Endothelial cell (in vitro differentiated cells): ENCODE results near the gene YIF1B. TPM values are rescaled to one million over a fixed set of nuclear protein-coding genes. Genes with fewer than 3 reads are reported as not detected.

ENCODE experiments used
- DNase-seq: peaks from one replicate; pipeline ENCODE4 v3.0.0; 2021; ENCODE audit warnings: low spot score
- H3K27ac Mint-ChIP-seq: one replicate; pipeline ENCODE4 v1.8.0; 2021; ENCODE audit warnings: mixed read lengths, inconsistent platforms; ENCODE audit not compliant: unreplicated experiment
- H3K27me3 Mint-ChIP-seq: one replicate; pipeline ENCODE4 v1.8.0; 2021; ENCODE audit warnings: mild to moderate bottlenecking, moderate library complexity, mixed read lengths, inconsistent platforms; ENCODE audit not compliant: unreplicated experiment
- H3K36me3 Mint-ChIP-seq: one replicate; pipeline ENCODE4 v1.8.0; 2021; ENCODE audit warnings: mild to moderate bottlenecking, low read depth, mixed read lengths, inconsistent platforms; ENCODE audit not compliant: unreplicated experiment
- H3K4me1 Mint-ChIP-seq: one replicate; pipeline ENCODE4 v1.8.0; 2021; ENCODE audit warnings: mild to moderate bottlenecking, mixed read lengths, inconsistent platforms; ENCODE audit not compliant: unreplicated experiment
- H3K4me3 Mint-ChIP-seq: one replicate; pipeline ENCODE4 v1.8.0; 2021; ENCODE audit warnings: mild to moderate bottlenecking, mixed read lengths, inconsistent platforms; ENCODE audit not compliant: unreplicated experiment
- H3K9me3 Mint-ChIP-seq: one replicate; pipeline ENCODE4 v1.8.0; 2021; ENCODE audit warnings: mixed read lengths, inconsistent platforms; ENCODE audit not compliant: unreplicated experiment
- CTCF ChIP-seq: fragments of 200-600 bp; sonication (generic); IDR thresholded peaks from one replicate; pipeline ENCODE4 v1.5.0; 2021; ENCODE audit warnings: antibody characterized with exemption; ENCODE audit not compliant: unreplicated experiment
- total RNA-seq: library from RNA; stranded (reverse); fragmentation: NEBNext Ultra II Directional; extraction: Animal tissue kit (Norgen Biotek cat#: 25700); gene quantifications from one replicate; pipeline ENCODE4 v1.2.1, GENCODE V29; 2021; ENCODE audit not compliant: unreplicated experiment

Gene YIF1B
- total RNA-seq, 1 donor from 2014 or later: 55.2 TPM

DNA sequence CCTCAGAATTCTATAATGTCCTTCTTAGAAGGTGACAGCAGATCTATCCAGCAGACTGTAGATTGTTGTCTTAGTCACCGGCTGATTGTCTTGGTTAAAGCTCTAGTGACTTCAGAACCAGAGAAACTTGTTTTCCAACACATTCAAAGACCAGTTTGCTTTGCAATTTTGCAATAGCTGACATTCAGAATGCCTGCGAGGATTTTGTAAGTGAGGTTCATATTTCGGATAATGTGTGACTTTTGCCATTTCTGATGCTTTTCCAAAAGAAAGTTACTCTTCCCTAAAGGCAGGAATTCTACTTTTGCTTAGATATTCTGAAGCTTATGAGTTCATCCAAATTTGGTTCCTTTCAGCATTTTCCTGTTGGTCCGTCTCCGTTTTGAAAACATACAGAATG, 38.2 kb downstream of the YIF1B start:
- DNase-seq: no peak
- TF ChIP-seq CTCF: no peak
- Mint-ChIP-seq H3K4me1 (peaks cover 9% of the 10 kb centered on the region), H3K27ac (no peak overlapping the region), H3K36me3 (no peaks in the 10 kb centered on the region), H3K27me3 (no peaks in the 10 kb centered on the region), H3K9me3 (no peaks in the 10 kb centered on the region), H3K4me3 (no peak overlapping the region)

- no peaks in the 10 kb centered on the region for H3K36me3 Mint-ChIP-seq
- peaks cover 6% of the 10 kb centered on the region for H3K4me1 Mint-ChIP-seq
- no peak overlapping the region for H3K4me3 Mint-ChIP-seq
- no peaks in the 10 kb centered on the region for H3K9me3 Mint-ChIP-seq
- no peak for TF ChIP-seq CTCF
- no peak overlapping the region for H3K27ac Mint-ChIP-seq
- H3K27me3 Mint-ChIP-seq: no peaks in the 10 kb centered on the region
- no peak for DNase-seq
Observed at GRCh38 chr19:38276942-38277517, 38.7 kb downstream of the YIF1B start.

DNA sequence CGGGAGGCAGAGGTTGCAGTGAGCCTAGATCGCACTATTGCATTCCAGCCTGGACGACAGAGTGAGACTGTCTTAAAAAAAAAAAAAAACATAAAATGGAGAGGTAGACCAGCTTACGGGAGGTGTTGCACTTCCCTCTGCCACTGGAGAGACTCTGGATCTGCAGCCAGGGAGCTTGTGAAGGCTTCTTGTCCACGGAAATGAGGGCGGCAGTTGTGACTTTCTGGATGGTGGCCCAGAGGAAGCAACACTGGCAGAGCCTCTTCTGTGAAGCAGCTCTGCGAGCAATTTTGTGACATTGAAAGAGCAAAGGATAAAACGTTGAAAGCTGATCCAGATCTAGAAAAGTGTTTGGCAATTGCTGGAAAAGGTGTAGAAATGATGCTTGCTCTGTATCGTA, 41.0 kb downstream of the YIF1B start:
- no peak overlapping the region for H3K4me3 Mint-ChIP-seq
- H3K27me3 Mint-ChIP-seq: no peaks in the 10 kb centered on the region
- no peak for TF ChIP-seq CTCF
- H3K4me1 Mint-ChIP-seq: peaks cover 6% of the 10 kb centered on the region
- no peak overlapping the region for H3K27ac Mint-ChIP-seq
- no peak for DNase-seq
- no peaks in the 10 kb centered on the region for H3K36me3 Mint-ChIP-seq
- no peaks in the 10 kb centered on the region for H3K9me3 Mint-ChIP-seq

DNA sequence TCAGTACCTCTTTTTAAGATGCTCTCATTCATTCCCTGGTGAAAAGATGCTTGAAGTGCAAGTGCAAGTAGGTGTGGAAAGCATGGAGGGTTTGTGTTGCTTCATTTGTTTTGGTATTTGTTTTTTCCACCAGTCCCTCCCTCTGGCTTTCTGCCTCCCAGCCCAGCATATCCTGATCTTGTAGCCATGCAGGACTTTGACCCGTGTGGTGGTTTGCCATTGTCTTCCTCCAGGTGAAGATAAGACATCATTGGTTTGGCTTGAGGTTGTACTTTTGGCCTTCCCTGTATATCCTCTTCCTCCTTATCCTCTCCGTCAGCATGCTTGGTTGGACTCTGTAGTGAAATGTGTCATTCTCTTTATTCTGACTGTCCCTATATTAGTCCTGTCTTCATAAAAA, 42.2 kb downstream of the YIF1B start:
- no peak overlapping the region for H3K27ac Mint-ChIP-seq
- no peak overlapping the region for H3K4me3 Mint-ChIP-seq

More for the DNA sequence above, 42.2 kb downstream of the YIF1B start:
- Mint-ChIP-seq H3K4me1 (peaks cover 7% of the 10 kb centered on the region), H3K27me3 (no peaks in the 10 kb centered on the region), H3K36me3 (no peaks in the 10 kb centered on the region), H3K9me3 (no peaks in the 10 kb centered on the region)
- no peak for DNase-seq
- TF ChIP-seq CTCF: no peak
